ENCODE data around the gene MSX1. TPM values are rescaled to one million over a fixed set of nuclear protein-coding genes. Genes with fewer than 3 reads are reported as not detected.

The MSX1 gene
- total and polyA plus RNA-seq, 2 of the 8 experiments (the other 6 are each of a cell fraction or from before 2014, with no cell fraction given), result 0.47 TPM; not detected in 1

- no peak overlapping the region for H4K5ac ChIP-seq (ENCODE audit: insufficient read length, low read depth, low read length)
- no peak overlapping the region for H2BK5ac ChIP-seq (ENCODE audit: low read depth, low read length)
- no peak overlapping the region for H3K4ac ChIP-seq (replicated peaks; ENCODE audit: insufficient read length, low read depth, low read length)
- no peaks in the 10 kb centered on the region for H3K9me3 ChIP-seq (ENCODE audit: insufficient read depth in 2 of 2, low read depth in 1 of 2, low read length in 1 of 2)
- no peak overlapping the region for H4K91ac ChIP-seq (replicated peaks; ENCODE audit: insufficient read length, low read length)
- H2BK120ac ChIP-seq (replicated peaks; ENCODE audit: low read depth, low read length), result no peak overlapping the region
- POLR2A ChIA-PET (ENCODE audit: partially characterized antibody), result no interaction called here
- H2BK20ac ChIP-seq (ENCODE audit: low read length), result no peak overlapping the region
- FAIRE-seq (no peak), DNase-seq (ENCODE audit: low read depth in 1 of 2, low spot score in 2 of 2) (no peak)
- no peak overlapping the region for H2BK15ac ChIP-seq (ENCODE audit: low read length)
- no peak overlapping the region for H3K27ac ChIP-seq (ENCODE audit: low read depth, low read length)
- CTCF ChIA-PET (ENCODE audit: partially characterized antibody), result interaction anchor here (0.8 to 2.0 kb wide), 2 partner anchors 82 to 151 kb away, joined by 3 to 5 read pairs; no protein-coding TSS in a partner anchor
- no peak overlapping the region for H2BK12ac ChIP-seq (ENCODE audit: low read depth, low read length)
- H2AFZ ChIP-seq (ENCODE audit: low read length), result no peak overlapping the region
- no peak overlapping the region for H3K56ac ChIP-seq (replicated peaks; ENCODE audit: insufficient read length, low read depth, low read length)
- H3K4me1 ChIP-seq (replicated peaks in 1 of 4; ENCODE audit: control insufficient read depth in 3 of 4, insufficient read depth in 4 of 4, low read length in 3 of 4), result no peaks in the 10 kb centered on the region; a peak in 1 of 7 replicates
- H4K20me1 ChIP-seq (replicated peaks in 1 of 2; ENCODE audit: control insufficient read depth in 1 of 2, insufficient read depth in 2 of 2, low read length in 2 of 2), result no peaks in the 10 kb centered on the region
- no peak overlapping the region for H3K9ac ChIP-seq (replicated peaks in 1 of 4; ENCODE audit: extremely low read depth in 1 of 4, low read depth in 3 of 4, low read length in 3 of 4)
- no peak overlapping the region for H3K23ac ChIP-seq (ENCODE audit: insufficient read length)
- no peak overlapping the region; the same call in 1 of the 2 replicates for H4K8ac ChIP-seq (ENCODE audit: extremely low read depth, insufficient read depth, low read length)
- H3K79me1 ChIP-seq (ENCODE audit: low read depth, low read length), result no peaks in the 10 kb centered on the region
- H3K36me3 ChIP-seq (ENCODE audit: control insufficient read depth in 2 of 4, insufficient read depth in 4 of 4, low read length in 3 of 4), result no peaks in the 10 kb centered on the region
- H2AK5ac ChIP-seq (ENCODE audit: low read depth, low read length), result no peak overlapping the region
- no peak overlapping the region for H3K4me3 ChIP-seq (ENCODE audit: extremely low read depth in 1 of 4, insufficient read depth in 2 of 4, low read depth in 3 of 4, low read length in 4 of 4)
- 73% methylated on average over 16 of the region's 16 CpGs; no CpG with 5 or more reads in 1 of the 2 experiments for WGBS, 2 experiments (ENCODE audit: extremely low coverage in 1 of 2, insufficient coverage in 1 of 2, insufficient read length in 1 of 2, insufficient replicate concordance in 2 of 2, low coverage in 1 of 2, low lambda C conversion rate in 2 of 2, missing lambda C conversion rate in 1 of 2)
- no peak overlapping the region for H3K14ac ChIP-seq (ENCODE audit: insufficient read length)
- no peak overlapping the region for H3K4me2 ChIP-seq (ENCODE audit: insufficient read depth in 1 of 2, low read depth in 2 of 2, low read length in 2 of 2)
- no peak overlapping the region for H3K18ac ChIP-seq (ENCODE audit: extremely low read depth, low read length)
- peaks cover 0 to 21% (median 12%) of the 10 kb centered on the region in 4 experiments; a peak in 6 of 7 replicates for H3K27me3 ChIP-seq (replicated peaks in 1 of 4; ENCODE audit: control insufficient read depth in 3 of 4, extremely low read depth in 1 of 4, insufficient read depth in 3 of 4, low read length in 3 of 4)
- H3K79me2 ChIP-seq (ENCODE audit: control insufficient read depth in 1 of 2, insufficient read depth in 2 of 2, low read length in 2 of 2), result no peaks in the 10 kb centered on the region
- no peaks in the 10 kb centered on the region for H3K23me2 ChIP-seq (ENCODE audit: low read depth, low read length)
Measured at GRCh38 chr4:4843635-4844291, 15.7 kb upstream of the MSX1 start.
